Astrocyte (in vitro differentiated cells and primary cell): Measurements from ENCODE around the gene RIN1. TPM values are rescaled to one million over a fixed set of nuclear protein-coding genes. Genes with fewer than 3 reads are reported as not detected.

Experiments used
- DNase-seq: peaks from one replicate; pipeline ENCODE4 v3.0.0-alpha.2; 2010; ENCODE audit warnings: low read depth
- FAIRE-seq: peaks from 2 replicates; lab custom pipeline; 2011; peaks lifted over from hg19 to GRCh38; lab: Jason Lieb, UNC
- H2AFZ ChIP-seq: 2 replicates; pipeline ENCODE4 v1.6.0; 2012; ENCODE audit warnings: low read depth, low read length, inconsistent platforms
- H3K27ac ChIP-seq: 2 replicates; pipeline ENCODE4 v1.5.1; 2011; ENCODE audit warnings: low read depth, low read length, inconsistent platforms
- H3K27me3 ChIP-seq: 2 replicates; pipeline ENCODE4 v1.6.0; 2011; ENCODE audit warnings: low read length, inconsistent platforms; ENCODE audit not compliant: insufficient read depth
- H3K36me3 ChIP-seq: 2 replicates; pipeline ENCODE4 v1.5.1; 2011; ENCODE audit warnings: low read length, inconsistent platforms; ENCODE audit not compliant: insufficient read depth
- H3K4me1 ChIP-seq: 2 replicates; pipeline ENCODE4 v1.5.1; 2011; ENCODE audit warnings: low read length, inconsistent platforms; ENCODE audit not compliant: insufficient read depth
- H3K4me2 ChIP-seq: 2 replicates; pipeline ENCODE4 v1.6.0; 2012; ENCODE audit warnings: low read length, inconsistent platforms
- H3K4me3 ChIP-seq: 2 replicates; pipeline ENCODE4 v1.5.1; 2011; ENCODE audit warnings: low read depth, mild to moderate bottlenecking, low read length, inconsistent platforms; ENCODE audit not compliant: insufficient read depth
- H3K79me2 ChIP-seq: 2 replicates; pipeline ENCODE4 v1.6.0; 2012; ENCODE audit warnings: mild to moderate bottlenecking, low read length, inconsistent platforms; ENCODE audit not compliant: insufficient read depth
- H3K9ac ChIP-seq: 2 replicates; pipeline ENCODE4 v1.6.0; 2012; ENCODE audit warnings: mild to moderate bottlenecking, low read length, inconsistent platforms
- H3K9me3 ChIP-seq: 2 replicates; pipeline ENCODE4 v1.5.1; 2012; ENCODE audit warnings: low read depth, mild to moderate bottlenecking, low read length, inconsistent platforms; ENCODE audit not compliant: insufficient read depth
- H4K20me1 ChIP-seq: 2 replicates; pipeline ENCODE4 v1.6.0; 2012; ENCODE audit warnings: low read length, inconsistent platforms; ENCODE audit not compliant: insufficient read depth
- H3K27ac Mint-ChIP-seq: one replicate; pipeline ENCODE4 v1.8.0; 2021; ENCODE audit warnings: mild to moderate bottlenecking, mixed read lengths; ENCODE audit not compliant: unreplicated experiment
- H3K27me3 Mint-ChIP-seq: one replicate; pipeline ENCODE4 v1.8.0; 2021; ENCODE audit warnings: low read depth, mixed read lengths; ENCODE audit not compliant: unreplicated experiment
- H3K36me3 Mint-ChIP-seq: one replicate; pipeline ENCODE4 v1.8.0; 2021; ENCODE audit warnings: low read depth, mixed read lengths; ENCODE audit not compliant: unreplicated experiment
- H3K4me1 Mint-ChIP-seq: one replicate; pipeline ENCODE4 v1.8.0; 2021; ENCODE audit warnings: low read depth, mixed read lengths; ENCODE audit not compliant: unreplicated experiment
- H3K4me3 Mint-ChIP-seq: one replicate; pipeline ENCODE4 v1.8.0; 2021; ENCODE audit warnings: mild to moderate bottlenecking, moderate library complexity, mixed read lengths; ENCODE audit not compliant: unreplicated experiment
- H3K9me3 Mint-ChIP-seq: one replicate; pipeline ENCODE4 v1.8.0; 2021; ENCODE audit warnings: mild to moderate bottlenecking, mixed read lengths; ENCODE audit not compliant: unreplicated experiment
- EZH2 ChIP-seq: IDR thresholded peaks from 2 replicates; pipeline ENCODE4 v1.6.1; 2012; ENCODE audit warnings: mild to moderate bottlenecking, low read length, inconsistent platforms; ENCODE audit not compliant: insufficient read depth
- total RNA-seq: library from RNA; stranded (reverse); gene quantifications from 2 replicates; pipeline ENCODE4 v1.2.1, GENCODE V29; 2021
- TF ChIP-seq, protein P1 (sequence below): IDR thresholded peaks from 2 replicates; pipeline ENCODE4 v1.5.1; 2011; ENCODE audit warnings: low read depth, mild to moderate bottlenecking, inconsistent platforms, low read length, moderate library complexity; ENCODE audit not compliant: insufficient read depth

Gene RIN1
- total RNA-seq, 1 donor from 2014 or later: 12.0 TPM

- peak overlapping the region; percentile 80 for H3K4me3 Mint-ChIP-seq
- H3K9me3 ChIP-seq: no peaks in the 10 kb centered on the region
- peaks cover 6% of the 10 kb centered on the region for H3K36me3 Mint-ChIP-seq
- FAIRE-seq: no peak
- peaks cover 31% of the 10 kb centered on the region for H3K27me3 ChIP-seq
- TF ChIP-seq, protein P1, sequence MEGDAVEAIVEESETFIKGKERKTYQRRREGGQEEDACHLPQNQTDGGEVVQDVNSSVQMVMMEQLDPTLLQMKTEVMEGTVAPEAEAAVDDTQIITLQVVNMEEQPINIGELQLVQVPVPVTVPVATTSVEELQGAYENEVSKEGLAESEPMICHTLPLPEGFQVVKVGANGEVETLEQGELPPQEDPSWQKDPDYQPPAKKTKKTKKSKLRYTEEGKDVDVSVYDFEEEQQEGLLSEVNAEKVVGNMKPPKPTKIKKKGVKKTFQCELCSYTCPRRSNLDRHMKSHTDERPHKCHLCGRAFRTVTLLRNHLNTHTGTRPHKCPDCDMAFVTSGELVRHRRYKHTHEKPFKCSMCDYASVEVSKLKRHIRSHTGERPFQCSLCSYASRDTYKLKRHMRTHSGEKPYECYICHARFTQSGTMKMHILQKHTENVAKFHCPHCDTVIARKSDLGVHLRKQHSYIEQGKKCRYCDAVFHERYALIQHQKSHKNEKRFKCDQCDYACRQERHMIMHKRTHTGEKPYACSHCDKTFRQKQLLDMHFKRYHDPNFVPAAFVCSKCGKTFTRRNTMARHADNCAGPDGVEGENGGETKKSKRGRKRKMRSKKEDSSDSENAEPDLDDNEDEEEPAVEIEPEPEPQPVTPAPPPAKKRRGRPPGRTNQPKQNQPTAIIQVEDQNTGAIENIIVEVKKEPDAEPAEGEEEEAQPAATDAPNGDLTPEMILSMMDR: no peak
- peak; percentile 12 for TF ChIP-seq EZH2
- H3K27ac ChIP-seq: no peak overlapping the region
- H2AFZ ChIP-seq: no peak overlapping the region
- H3K4me1 ChIP-seq: peaks cover 12% of the 10 kb centered on the region
- H3K4me1 Mint-ChIP-seq: peaks cover 10% of the 10 kb centered on the region
- H4K20me1 ChIP-seq: no peaks in the 10 kb centered on the region
- no peak overlapping the region for H3K4me3 ChIP-seq
- no peak overlapping the region for H3K27ac Mint-ChIP-seq
- H3K27me3 Mint-ChIP-seq: peaks cover 36% of the 10 kb centered on the region
- H3K9ac ChIP-seq: no peak overlapping the region
- H3K79me2 ChIP-seq: peaks cover 10% of the 10 kb centered on the region
- no peaks in the 10 kb centered on the region for H3K9me3 Mint-ChIP-seq
- H3K36me3 ChIP-seq: no peaks in the 10 kb centered on the region
- DNase-seq: no peak
- peak overlapping the region; percentile 54 for H3K4me2 ChIP-seq
These were observed 43.5 kb downstream of the RIN1 start for GRCh38 chr11:66292543-66293332.

DNA sequence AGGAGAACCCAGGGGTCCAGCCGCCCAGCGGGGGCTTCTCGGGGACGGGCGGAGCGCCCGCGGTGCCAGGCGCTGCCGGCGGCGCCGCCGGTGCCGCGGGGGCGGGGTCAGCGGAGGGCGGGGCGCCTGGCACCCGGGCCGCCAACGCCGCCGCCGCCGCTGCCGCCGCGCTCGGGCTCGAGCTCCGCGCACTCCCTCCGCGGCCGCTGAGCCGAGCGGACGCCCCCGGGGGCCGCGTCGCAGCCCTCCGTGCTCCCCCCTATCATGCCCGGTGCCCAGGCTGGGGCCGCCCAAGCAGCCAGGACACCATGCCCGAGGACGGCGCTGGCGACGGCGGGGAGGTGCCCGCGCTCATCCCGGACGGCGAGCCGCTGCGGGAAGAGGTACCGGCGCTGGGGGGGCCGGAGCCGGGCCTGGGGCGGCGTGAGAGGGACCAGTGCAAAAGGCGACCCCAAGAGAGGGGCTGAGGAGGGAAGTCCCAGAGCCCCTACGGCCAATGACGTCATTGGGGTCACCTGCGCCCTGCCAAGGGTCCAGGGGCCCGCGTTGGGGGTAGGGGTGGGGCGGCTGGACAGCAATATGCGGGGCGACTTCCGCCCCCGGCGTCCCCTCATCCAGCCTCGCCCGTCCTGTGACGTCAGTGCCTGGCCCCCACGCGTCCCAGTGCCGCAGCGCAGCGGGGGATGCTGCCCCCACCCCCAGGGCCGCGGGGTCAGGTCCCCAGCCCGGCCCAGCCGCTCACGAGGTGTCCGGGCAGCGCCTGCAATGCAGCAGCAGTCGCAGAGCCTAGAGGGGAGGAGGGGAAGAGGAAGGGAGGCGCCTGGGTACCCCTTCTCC, 44.3 kb downstream of the RIN1 start, which contains the start of gene TMEM151A:
Gene TMEM151A (plus strand): TSS at position 189 of the 837 bp plus-strand sequence. CDS start 120 bp downstream, at position 309.
- H4K20me1 ChIP-seq: peaks cover 5% of the 10 kb centered on the region
- no peak for DNase-seq
- no peak within 1 kb of the TSS for H3K4me3 ChIP-seq
- H3K4me1 ChIP-seq: peaks cover 21% of the 10 kb centered on the region
- H3K9ac ChIP-seq: no peak within 1 kb of the TSS
- Mint-ChIP-seq H3K36me3 (peaks cover 6% of the 10 kb centered on the region), H3K4me1 (peaks cover 13% of the 10 kb centered on the region), H3K9me3 (no peaks in the 10 kb centered on the region), H3K27ac (no peak within 1 kb of the TSS), H3K27me3 (peaks cover 29% of the 10 kb centered on the region), H3K4me3 (peak within 1 kb of the TSS; percentile 90)
- TF ChIP-seq EZH2: peak; percentile 87
- TF ChIP-seq, protein P1: no peak
- no peak within 1 kb of the TSS for H3K27ac ChIP-seq
- FAIRE-seq: no peak
- no peaks in the 10 kb centered on the region for H3K9me3 ChIP-seq
- no peak within 1 kb of the TSS for H2AFZ ChIP-seq
- peaks cover 18% of the 10 kb centered on the region for H3K79me2 ChIP-seq
- H3K27me3 ChIP-seq: peaks cover 24% of the 10 kb centered on the region
- H3K4me2 ChIP-seq: peak within 1 kb of the TSS; percentile 54
- H3K36me3 ChIP-seq: peaks cover 2% of the 10 kb centered on the region
